ENCODE measurements around the gene ANKMY1. TPM values are rescaled to one million over a fixed set of nuclear protein-coding genes. Genes with fewer than 3 reads are reported as not detected.

ANKMY1 gene
- total RNA-seq, 4 donors from 2014 or later, result 13.3 to 40.8 (median 22.0) TPM

DNA sequence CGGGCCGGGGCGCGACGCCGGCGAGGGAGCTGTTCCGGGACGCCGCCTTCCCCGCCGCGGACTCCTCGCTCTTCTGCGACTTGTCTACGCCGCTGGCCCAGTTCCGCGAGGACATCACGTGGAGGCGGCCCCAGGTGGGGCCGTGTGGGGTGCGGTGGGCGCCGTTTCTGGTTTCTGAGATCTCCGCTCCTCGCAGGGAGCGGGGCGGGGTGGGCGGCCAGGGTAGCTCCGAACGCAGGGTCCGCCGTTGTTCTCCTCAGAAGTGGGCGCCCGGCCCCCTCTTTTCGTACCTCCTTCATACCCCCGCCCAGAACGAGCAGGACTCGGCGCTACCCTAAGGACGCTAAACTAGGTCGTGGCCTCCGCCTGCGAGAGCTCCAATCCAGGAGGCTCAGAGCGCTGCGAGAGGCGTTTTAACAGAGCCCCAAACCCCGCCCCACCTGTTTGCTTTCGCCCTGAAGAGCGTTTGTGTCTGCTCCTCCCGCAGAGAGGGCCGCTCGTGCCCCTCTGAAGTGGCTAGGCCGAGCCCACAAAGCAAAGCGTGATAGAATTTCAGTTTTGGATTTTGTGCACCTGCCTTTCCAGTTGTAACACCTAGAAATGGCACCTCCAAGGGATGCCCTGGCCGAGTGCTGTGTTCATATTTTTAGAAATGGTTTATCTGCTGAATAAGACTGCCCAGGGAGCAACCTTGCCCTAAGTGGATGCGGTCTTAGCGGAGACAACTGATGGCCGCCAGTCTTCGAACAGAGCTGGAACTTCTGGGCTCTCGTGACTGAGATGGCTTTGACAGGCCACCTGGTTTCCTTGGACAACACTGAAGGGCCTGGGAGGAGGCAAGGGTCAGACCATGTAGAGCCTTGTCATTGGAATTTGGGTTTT is 29.4 kb upstream of the ANKMY1 start:
- no peaks in the 10 kb centered on the region for H3K36me3 ChIP-seq
- peak overlapping the region; percentile 67 to 77 for H3K4me3 ChIP-seq
- intact Hi-C loops (cut with DNase I; ENCODE audit: low total_unique reads), result no loop called here
- no peaks in the 10 kb centered on the region for H3K27me3 ChIP-seq
- peak in 1 of 2 donors; percentile 48 for DNase-seq
- no peaks in the 10 kb centered on the region for H3K9me3 ChIP-seq
- H3K27ac ChIP-seq, result peak overlapping the region; percentile 37 to 93
- TF ChIP-seq POLR2A (IDR thresholded peaks at IDR 0.05), result no peak
- TF ChIP-seq, protein P1, sequence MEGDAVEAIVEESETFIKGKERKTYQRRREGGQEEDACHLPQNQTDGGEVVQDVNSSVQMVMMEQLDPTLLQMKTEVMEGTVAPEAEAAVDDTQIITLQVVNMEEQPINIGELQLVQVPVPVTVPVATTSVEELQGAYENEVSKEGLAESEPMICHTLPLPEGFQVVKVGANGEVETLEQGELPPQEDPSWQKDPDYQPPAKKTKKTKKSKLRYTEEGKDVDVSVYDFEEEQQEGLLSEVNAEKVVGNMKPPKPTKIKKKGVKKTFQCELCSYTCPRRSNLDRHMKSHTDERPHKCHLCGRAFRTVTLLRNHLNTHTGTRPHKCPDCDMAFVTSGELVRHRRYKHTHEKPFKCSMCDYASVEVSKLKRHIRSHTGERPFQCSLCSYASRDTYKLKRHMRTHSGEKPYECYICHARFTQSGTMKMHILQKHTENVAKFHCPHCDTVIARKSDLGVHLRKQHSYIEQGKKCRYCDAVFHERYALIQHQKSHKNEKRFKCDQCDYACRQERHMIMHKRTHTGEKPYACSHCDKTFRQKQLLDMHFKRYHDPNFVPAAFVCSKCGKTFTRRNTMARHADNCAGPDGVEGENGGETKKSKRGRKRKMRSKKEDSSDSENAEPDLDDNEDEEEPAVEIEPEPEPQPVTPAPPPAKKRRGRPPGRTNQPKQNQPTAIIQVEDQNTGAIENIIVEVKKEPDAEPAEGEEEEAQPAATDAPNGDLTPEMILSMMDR (IDR thresholded peaks at IDR 0.05), result no peak
- peaks cover 16 to 24% of the 10 kb centered on the region in 2 donors for H3K4me1 ChIP-seq

DNA sequence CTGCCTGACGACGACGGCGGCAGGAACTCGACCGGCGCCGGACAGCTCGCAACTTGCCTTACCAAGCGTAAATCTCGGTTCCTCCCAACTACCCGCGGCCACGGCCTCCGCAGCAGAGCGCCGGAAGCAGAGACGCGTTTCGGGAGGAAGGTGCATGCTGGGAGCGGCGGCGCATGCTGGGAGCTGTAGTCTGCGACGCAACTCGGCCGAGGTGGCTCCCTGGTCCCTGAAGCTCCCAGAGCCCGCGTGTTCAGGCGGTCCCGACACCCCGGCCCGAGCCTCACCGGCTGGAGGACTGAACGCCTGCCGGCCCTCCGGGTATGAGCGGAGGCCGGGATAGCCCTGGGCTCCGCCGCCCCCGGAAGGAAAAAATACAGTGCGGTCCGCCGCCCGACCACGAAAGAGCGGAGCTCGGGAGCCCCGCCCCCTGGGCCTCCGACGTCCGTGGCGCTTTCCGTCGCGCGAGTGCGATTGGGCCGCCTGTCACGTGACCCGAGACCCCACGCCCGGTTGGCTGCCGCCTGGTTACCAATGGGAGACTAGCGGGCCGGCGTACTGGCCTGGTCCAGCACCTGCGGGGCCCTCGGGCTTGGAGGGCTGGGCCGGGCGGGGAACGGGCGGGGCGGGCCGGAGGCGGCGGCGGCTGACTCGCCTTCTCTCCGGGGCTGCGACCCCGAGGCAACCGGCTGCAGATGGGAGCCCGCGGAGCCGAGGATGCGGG is 28.6 kb upstream of the ANKMY1 start, which contains the start of gene CAPN10:
CAPN10 (plus strand) TSS at position 537 of the 721 bp plus-strand sequence; CDS start at position 715, 178 bp downstream.
- Histone ChIP-seq H3K36me3 (no peaks in the 10 kb centered on the region), H3K9me3 (no peaks in the 10 kb centered on the region), H3K4me1 (peaks cover 16 to 24% of the 10 kb centered on the region in 2 donors), H3K27ac (peak within 1 kb of the TSS; percentile 89 to 93), H3K4me3 (peak within 1 kb of the TSS; percentile 67 to 77), H3K27me3 (no peaks in the 10 kb centered on the region)
- TF ChIP-seq, protein P1 (IDR thresholded peaks at IDR 0.05), result peak in 2 of 4 experiments; percentile 17 to 20
- peak; percentile 45 to 61 for TF ChIP-seq POLR2A (IDR thresholded peaks at IDR 0.05)
- DNase-seq, result peak; percentile 97
- intact Hi-C loops (cut with DNase I; ENCODE audit: low total_unique reads), result no loop called here

DNA sequence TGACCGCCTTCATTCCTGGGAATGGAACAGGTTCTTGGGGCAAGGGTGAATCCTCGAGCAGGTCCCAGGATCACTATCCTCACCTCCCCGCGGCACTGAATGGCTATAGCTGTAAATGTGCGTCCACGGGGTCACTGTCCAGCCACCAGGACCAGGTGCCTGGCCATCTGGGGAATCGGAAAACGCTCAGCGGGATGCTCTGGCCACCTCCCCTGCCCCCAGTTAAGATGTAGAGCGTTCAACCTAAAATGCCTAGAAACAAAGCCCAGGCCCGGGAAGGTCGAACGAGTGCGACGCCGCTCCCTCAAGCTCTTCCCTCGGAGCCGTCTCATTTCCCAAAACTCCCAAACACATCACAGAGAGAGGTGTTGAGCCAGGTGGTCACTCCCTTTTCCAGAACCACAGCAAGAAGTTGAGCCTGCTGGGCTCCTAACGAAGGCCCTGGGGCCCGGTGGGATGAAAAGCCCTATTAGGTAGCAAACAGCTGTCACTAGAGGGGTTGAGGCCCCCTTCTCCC is 28.0 kb upstream of the ANKMY1 start:
- intact Hi-C loops (cut with DNase I; ENCODE audit: low total_unique reads), result no loop called here
- Histone ChIP-seq H3K9me3 (no peaks in the 10 kb centered on the region), H3K36me3 (no peaks in the 10 kb centered on the region), H3K27ac (peak overlapping the region; percentile 89 to 93), H3K4me3 (peak overlapping the region; percentile 67 to 77), H3K4me1 (peaks cover 16 to 24% of the 10 kb centered on the region in 2 donors), H3K27me3 (no peaks in the 10 kb centered on the region)
- no peak for DNase-seq
- TF ChIP-seq POLR2A (IDR thresholded peaks at IDR 0.05), result no peak
- TF ChIP-seq, protein P1 (IDR thresholded peaks at IDR 0.05), result no peak

DNA sequence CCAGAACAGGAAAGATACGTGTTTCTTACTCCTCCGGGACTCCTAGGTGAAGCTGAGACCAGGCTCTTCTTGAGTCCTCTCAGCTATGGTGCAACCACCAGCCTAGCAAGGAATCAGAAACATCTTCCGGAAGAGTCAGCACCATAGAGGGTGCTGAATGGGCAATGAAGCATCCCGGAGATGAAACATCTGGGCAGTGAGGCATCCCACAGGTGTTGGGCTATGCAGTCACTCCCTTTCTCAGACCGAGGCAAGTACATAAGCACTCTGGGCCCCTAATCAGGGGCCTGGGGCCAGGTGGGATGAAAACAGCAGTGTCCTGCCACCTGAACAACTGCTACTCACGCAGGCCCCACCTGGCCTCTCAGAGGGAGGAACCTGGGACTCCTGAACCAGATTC is 27.3 kb upstream of the ANKMY1 start:
- Histone ChIP-seq H3K9me3 (no peaks in the 10 kb centered on the region), H3K4me1 (peaks cover 16 to 24% of the 10 kb centered on the region in 2 donors), H3K27me3 (no peaks in the 10 kb centered on the region), H3K27ac (no peak overlapping the region), H3K4me3 (peak overlapping the region; percentile 67 to 77), H3K36me3 (no peaks in the 10 kb centered on the region)
- intact Hi-C loops (cut with DNase I; ENCODE audit: low total_unique reads), result no loop called here
- no peak for DNase-seq
- TF ChIP-seq, protein P1 (IDR thresholded peaks at IDR 0.05), result no peak
- TF ChIP-seq POLR2A (IDR thresholded peaks at IDR 0.05), result no peak
